ENCODE measurements around the gene ABCB11. TPM values are rescaled to one million over a fixed set of nuclear protein-coding genes. Genes with fewer than 3 reads are reported as not detected.
A peak's percentile ranks its signal among the peaks of the same experiment; 100 is the strongest.

ABCB11 gene
- total and polyA plus RNA-seq, 9 of the 15 experiments (the other 6 are each of a cell fraction or from before 2014, with no cell fraction given) = 0.04 to 0.51 (median 0.10) TPM; not detected in 1

DNA sequence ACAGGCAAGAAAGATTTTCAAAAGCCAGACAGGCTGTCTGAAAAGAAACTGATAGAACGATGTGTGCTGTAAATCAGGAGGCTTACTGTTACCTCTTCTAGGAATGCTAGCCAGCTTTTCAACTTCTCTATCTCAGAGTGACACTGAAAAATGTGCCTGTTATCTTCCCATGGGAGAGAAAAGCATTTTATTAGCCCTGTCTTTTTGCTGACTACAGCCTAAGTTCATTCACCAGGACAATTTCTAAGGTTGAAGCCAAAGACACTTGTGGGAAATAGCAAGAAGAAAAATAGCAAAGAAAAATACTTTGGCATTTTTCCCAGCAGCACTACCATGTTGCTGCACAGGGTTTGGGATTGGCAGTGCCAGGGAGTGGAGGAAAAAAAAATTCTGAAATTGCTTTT, 34.0 kb downstream of the ABCB11 start (continued):
- TF ChIP-seq, protein P1, sequence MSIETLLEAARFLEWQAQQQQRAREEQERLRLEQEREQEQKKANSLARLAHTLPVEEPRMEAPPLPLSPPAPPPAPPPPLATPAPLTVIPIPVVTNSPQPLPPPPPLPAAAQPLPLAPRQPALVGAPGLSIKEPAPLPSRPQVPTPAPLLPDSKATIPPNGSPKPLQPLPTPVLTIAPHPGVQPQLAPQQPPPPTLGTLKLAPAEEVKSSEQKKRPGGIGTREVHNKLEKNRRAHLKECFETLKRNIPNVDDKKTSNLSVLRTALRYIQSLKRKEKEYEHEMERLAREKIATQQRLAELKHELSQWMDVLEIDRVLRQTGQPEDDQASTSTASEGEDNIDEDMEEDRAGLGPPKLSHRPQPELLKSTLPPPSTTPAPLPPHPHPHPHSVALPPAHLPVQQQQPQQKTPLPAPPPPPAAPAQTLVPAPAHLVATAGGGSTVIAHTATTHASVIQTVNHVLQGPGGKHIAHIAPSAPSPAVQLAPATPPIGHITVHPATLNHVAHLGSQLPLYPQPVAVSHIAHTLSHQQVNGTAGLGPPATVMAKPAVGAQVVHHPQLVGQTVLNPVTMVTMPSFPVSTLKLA (conservative IDR thresholded peaks at IDR 0.05) = peak in 1 of 2 experiments; percentile 48; a peak in 1 of 4 replicates
- TF ChIP-seq HDAC3 (IDR thresholded peaks at IDR 0.05; ENCODE audit: borderline replicate concordance, partially characterized antibody) (peak; percentile 20), KDM5B (IDR thresholded peaks at IDR 0.05; ENCODE audit: insufficient replicate concordance, low read depth, low read length) (no peak), TBL1XR1 (IDR thresholded peaks at IDR 0.05; ENCODE audit: low read length in 2 of 2) (peak in 1 of 2 experiments; percentile 45; a peak in 2 of 4 replicates), NFE2 (IDR thresholded peaks at IDR 0.05; ENCODE audit: low read depth) (0 out of 2 replicates have a peak, but pooled peaks have one; percentile 14), JUND (IDR thresholded peaks at IDR 0.05; ENCODE audit: borderline replicate concordance, low read depth, low read length) (0 out of 2 replicates have a peak, but pooled peaks have one; percentile 3), JUND (tag; IDR thresholded peaks at IDR 0.05; ENCODE audit: borderline replicate concordance, low read depth, low read length) (no peak; the same call in 2 of the 3 replicates), MEIS2 (IDR thresholded peaks at IDR 0.05; ENCODE audit: partially characterized antibody) (peak; percentile 90), TEAD4 (IDR thresholded peaks at IDR 0.05; ENCODE audit: low read length) (peak; percentile 63; the same call in 1 of the 2 replicates), TEAD4 (CRISPR knock-in tag; IDR thresholded peaks at IDR 0.05; ENCODE audit: borderline replicate concordance) (no peak), HDAC1 (IDR thresholded peaks at IDR 0.05) (peak in 1 of 2 experiments; percentile 83; a peak in 2 of 4 replicates), CBFA2T2 (conservative IDR thresholded peaks at IDR 0.05) (peak; percentile 59), TEAD1 (CRISPR knock-in tag; IDR thresholded peaks at IDR 0.05) (peak in 1 of 2 experiments; percentile 23; a peak in 1 of 4 replicates), ARID1B (IDR thresholded peaks at IDR 0.05) (peak; percentile 71)
- TF ChIP-seq, protein P2, sequence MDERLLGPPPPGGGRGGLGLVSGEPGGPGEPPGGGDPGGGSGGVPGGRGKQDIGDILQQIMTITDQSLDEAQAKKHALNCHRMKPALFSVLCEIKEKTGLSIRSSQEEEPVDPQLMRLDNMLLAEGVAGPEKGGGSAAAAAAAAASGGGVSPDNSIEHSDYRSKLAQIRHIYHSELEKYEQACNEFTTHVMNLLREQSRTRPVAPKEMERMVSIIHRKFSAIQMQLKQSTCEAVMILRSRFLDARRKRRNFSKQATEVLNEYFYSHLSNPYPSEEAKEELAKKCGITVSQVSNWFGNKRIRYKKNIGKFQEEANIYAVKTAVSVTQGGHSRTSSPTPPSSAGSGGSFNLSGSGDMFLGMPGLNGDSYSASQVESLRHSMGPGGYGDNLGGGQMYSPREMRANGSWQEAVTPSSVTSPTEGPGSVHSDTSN (CRISPR knock-in tag; IDR thresholded peaks at IDR 0.05; ENCODE audit: low read depth) = no peak
- TF ChIP-seq, protein P2 (tag; conservative IDR thresholded peaks at IDR 0.05; ENCODE audit: low read depth) = peak; percentile 86
- TF ChIP-seq, protein P3, sequence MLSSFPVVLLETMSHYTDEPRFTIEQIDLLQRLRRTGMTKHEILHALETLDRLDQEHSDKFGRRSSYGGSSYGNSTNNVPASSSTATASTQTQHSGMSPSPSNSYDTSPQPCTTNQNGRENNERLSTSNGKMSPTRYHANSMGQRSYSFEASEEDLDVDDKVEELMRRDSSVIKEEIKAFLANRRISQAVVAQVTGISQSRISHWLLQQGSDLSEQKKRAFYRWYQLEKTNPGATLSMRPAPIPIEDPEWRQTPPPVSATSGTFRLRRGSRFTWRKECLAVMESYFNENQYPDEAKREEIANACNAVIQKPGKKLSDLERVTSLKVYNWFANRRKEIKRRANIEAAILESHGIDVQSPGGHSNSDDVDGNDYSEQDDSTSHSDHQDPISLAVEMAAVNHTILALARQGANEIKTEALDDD (IDR thresholded peaks at IDR 0.05) = no peak
- TF ChIP-seq, protein P4, sequence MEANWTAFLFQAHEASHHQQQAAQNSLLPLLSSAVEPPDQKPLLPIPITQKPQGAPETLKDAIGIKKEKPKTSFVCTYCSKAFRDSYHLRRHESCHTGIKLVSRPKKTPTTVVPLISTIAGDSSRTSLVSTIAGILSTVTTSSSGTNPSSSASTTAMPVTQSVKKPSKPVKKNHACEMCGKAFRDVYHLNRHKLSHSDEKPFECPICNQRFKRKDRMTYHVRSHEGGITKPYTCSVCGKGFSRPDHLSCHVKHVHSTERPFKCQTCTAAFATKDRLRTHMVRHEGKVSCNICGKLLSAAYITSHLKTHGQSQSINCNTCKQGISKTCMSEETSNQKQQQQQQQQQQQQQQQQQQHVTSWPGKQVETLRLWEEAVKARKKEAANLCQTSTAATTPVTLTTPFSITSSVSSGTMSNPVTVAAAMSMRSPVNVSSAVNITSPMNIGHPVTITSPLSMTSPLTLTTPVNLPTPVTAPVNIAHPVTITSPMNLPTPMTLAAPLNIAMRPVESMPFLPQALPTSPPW (CRISPR knock-in tag; IDR thresholded peaks at IDR 0.05) = no peak
- TF ChIP-seq, protein P5, sequence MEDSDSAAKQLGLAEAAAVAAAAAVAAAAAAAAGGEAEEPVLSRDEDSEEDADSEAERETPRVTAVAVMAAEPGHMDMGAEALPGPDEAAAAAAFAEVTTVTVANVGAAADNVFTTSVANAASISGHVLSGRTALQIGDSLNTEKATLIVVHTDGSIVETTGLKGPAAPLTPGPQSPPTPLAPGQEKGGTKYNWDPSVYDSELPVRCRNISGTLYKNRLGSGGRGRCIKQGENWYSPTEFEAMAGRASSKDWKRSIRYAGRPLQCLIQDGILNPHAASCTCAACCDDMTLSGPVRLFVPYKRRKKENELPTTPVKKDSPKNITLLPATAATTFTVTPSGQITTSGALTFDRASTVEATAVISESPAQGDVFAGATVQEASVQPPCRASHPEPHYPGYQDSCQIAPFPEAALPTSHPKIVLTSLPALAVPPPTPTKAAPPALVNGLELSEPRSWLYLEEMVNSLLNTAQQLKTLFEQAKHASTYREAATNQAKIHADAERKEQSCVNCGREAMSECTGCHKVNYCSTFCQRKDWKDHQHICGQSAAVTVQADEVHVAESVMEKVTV (CRISPR knock-in tag; IDR thresholded peaks at IDR 0.05) = 0 out of 2 replicates have a peak, but pooled peaks have one; percentile 17
